ENCODE data around the gene GDF7. TPM values are rescaled to one million over a fixed set of nuclear protein-coding genes. Genes with fewer than 3 reads are reported as not detected.

The GDF7 gene
- total and polyA plus RNA-seq, 4 donors, result 0.89 to 7.2 (median 3.3) TPM

DNA sequence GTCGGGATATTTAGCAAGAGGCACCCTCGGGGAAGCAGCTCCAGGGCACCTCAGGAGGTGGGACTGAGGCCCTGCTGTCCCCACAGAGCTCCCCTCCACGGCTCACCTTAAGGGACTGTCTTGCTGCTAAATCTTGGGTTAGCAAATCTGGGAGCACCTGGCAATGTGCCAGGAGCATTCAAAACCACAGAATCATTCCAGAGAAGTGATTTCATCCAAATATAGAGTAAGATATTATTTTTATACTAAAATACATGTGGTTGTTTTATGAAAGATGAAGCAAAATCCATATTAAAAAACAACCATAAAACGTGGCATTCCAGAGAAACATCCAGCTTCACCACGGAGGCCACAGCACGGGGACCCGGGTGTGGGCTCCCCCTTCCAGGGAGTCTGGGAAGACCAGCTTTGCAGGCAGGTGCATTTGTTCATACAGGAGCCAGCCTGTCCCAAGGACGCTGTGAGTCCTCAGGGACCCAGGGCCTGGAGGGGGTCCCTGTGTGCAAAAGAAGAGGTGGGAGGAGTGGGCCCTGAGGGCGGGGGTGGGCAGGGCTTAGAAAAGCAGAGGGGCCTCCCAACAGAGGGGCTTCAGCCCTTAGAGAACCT lies 32.3 kb upstream of the GDF7 start:
- Histone ChIP-seq H3K4me3 (ENCODE audit: low read depth in 1 of 3, low read length in 3 of 3) (no peak overlapping the region), H3K27ac (ENCODE audit: low read depth in 1 of 2, low read length in 2 of 2) (peak overlapping the region; percentile 9 to 55), H3K4me1 (ENCODE audit: control insufficient read depth in 4 of 4, insufficient read depth in 4 of 4, low read length in 3 of 4) (peaks cover 5 to 36% (median 19%) of the 10 kb centered on the region in 4 donors), H3K9me3 (ENCODE audit: control insufficient read depth in 4 of 4, low read length in 3 of 4) (no peaks in the 10 kb centered on the region), H3K27me3 (ENCODE audit: control insufficient read depth in 4 of 4, insufficient read depth in 4 of 4, low read length in 3 of 4) (no peaks in the 10 kb centered on the region), H3K36me3 (ENCODE audit: control insufficient read depth in 4 of 4, insufficient read depth in 3 of 4, low read depth in 1 of 4, low read length in 3 of 4) (no peaks in the 10 kb centered on the region), H3K9ac (ENCODE audit: low read depth in 1 of 2, low read length in 2 of 2) (peak overlapping the region in 1 of 2 donors; percentile 42)
- TF ChIP-seq TAF1 (conservative IDR thresholded peaks at IDR 0.05) (no peak), REST (IDR thresholded peaks at IDR 0.05) (no peak), JUND (IDR thresholded peaks at IDR 0.05) (no peak), ZBTB33 (IDR thresholded peaks at IDR 0.05) (no peak), FOXA2 (IDR thresholded peaks at IDR 0.05) (no peak), YY1 (IDR thresholded peaks at IDR 0.05) (no peak), SP1 (IDR thresholded peaks at IDR 0.05) (no peak), HNF4G (IDR thresholded peaks at IDR 0.05) (no peak), NR2F2 (IDR thresholded peaks at IDR 0.05) (no peak), HNF4A (conservative IDR thresholded peaks at IDR 0.05) (no peak), RXRA (IDR thresholded peaks at IDR 0.05) (no peak), EGR1 (IDR thresholded peaks at IDR 0.05; ENCODE audit: low read depth in 2 of 2) (no peak)
- TF ChIP-seq, protein P1, sequence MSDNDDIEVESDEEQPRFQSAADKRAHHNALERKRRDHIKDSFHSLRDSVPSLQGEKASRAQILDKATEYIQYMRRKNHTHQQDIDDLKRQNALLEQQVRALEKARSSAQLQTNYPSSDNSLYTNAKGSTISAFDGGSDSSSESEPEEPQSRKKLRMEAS (IDR thresholded peaks at IDR 0.05), result no peak
- TF ChIP-seq, protein P2, sequence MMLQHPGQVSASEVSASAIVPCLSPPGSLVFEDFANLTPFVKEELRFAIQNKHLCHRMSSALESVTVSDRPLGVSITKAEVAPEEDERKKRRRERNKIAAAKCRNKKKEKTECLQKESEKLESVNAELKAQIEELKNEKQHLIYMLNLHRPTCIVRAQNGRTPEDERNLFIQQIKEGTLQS (IDR thresholded peaks at IDR 0.05), result no peak
- 77% methylated on average over 9 of the region's 9 CpGs for WGBS
- no peak for DNase-seq (ENCODE audit: low spot score)

DNA sequence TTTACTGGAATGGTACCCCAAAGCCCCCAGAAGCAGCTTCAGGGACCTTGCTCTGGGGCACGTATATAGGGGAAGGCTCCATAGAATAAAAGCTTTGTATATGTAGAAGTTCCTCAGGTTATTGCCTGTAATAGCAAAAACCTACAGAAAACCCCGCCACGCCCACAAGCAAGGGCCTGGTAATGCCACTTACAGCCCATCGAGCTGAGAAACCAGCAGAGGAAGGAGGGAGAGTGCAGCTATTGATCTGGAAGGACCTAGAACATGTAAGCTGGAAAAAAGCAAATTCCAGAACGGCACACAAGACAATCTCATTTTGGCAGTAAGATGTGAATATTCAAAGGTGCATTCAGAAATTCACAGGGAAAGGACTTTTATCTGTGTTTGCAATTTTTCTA lies 31.8 kb upstream of the GDF7 start:
- Histone ChIP-seq H3K9me3 (ENCODE audit: control insufficient read depth in 4 of 4, low read length in 3 of 4) (no peaks in the 10 kb centered on the region), H3K27ac (ENCODE audit: low read depth in 1 of 2, low read length in 2 of 2) (peak overlapping the region in 1 of 2 donors; percentile 2), H3K4me3 (ENCODE audit: low read depth in 1 of 3, low read length in 3 of 3) (no peak overlapping the region), H3K27me3 (ENCODE audit: control insufficient read depth in 4 of 4, insufficient read depth in 4 of 4, low read length in 3 of 4) (no peaks in the 10 kb centered on the region), H3K9ac (ENCODE audit: low read depth in 1 of 2, low read length in 2 of 2) (peak overlapping the region in 1 of 2 donors; percentile 42), H3K4me1 (ENCODE audit: control insufficient read depth in 4 of 4, insufficient read depth in 4 of 4, low read length in 3 of 4) (peaks cover 5 to 36% (median 19%) of the 10 kb centered on the region in 4 donors), H3K36me3 (ENCODE audit: control insufficient read depth in 4 of 4, insufficient read depth in 3 of 4, low read depth in 1 of 4, low read length in 3 of 4) (no peaks in the 10 kb centered on the region)
- no peak for DNase-seq (ENCODE audit: low spot score)
- 67% methylated on average over 5 of the region's 5 CpGs for WGBS
- TF ChIP-seq NR2F2 (IDR thresholded peaks at IDR 0.05), result no peak
- no peak for TF ChIP-seq REST (IDR thresholded peaks at IDR 0.05)
- TF ChIP-seq FOXA2 (IDR thresholded peaks at IDR 0.05), result no peak
- no peak for TF ChIP-seq TAF1 (conservative IDR thresholded peaks at IDR 0.05)
